Stimulated activated CD4-positive, alpha-beta T cell treated with anti-CD3 and anti-CD28 coated beads, Interleukin-12 subunit alpha, Interleukin-12 subunit beta, amount 100 ng/mL, for 4 hours (primary cell): Measurements from ENCODE around the gene TRIM44.

Experiments
- DNase-seq: peaks from one replicate; pipeline ENCODE4 v3.0.0-alpha.2; 2020

Gene TRIM44, protein sequence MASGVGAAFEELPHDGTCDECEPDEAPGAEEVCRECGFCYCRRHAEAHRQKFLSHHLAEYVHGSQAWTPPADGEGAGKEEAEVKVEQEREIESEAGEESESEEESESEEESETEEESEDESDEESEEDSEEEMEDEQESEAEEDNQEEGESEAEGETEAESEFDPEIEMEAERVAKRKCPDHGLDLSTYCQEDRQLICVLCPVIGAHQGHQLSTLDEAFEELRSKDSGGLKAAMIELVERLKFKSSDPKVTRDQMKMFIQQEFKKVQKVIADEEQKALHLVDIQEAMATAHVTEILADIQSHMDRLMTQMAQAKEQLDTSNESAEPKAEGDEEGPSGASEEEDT

GRCh38 chr11:35662649-35663407 lies at the start of gene TRIM44:
Gene TRIM44, plus strand, starts transcription at chr11:35662775. Its CDS starts 337 bp downstream, at chr11:35663112.
- DNase-seq = peak; percentile 82

DNA sequence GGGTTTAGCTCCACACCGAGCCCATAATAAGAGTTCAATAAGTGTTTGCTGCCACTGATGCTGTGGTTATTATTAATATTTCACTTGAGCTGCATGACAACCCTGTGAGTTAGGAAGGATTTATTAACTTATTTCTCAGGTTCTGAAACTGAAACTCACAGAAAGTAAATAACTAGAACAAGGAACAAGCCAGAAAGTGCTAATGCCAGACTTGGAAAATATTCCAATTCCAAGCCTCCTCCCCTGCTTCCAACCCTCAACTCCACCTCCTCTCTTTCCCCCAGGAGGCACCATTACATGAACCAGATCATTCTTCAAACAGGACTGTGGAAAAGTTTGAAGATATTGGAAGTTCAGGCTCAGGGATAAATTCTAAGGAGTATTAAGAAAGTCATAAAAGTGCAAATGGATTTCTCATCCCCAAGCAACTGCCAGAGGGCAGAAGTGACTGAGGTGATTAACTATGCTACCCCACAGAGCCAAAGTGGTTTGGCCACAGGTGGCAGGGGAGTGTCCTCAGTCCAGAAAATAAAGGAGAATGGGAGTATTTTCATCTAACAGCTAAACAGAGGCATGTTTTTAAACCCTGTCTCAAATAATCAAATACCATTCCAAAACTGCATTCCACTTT lies 47.5 kb upstream of the TRIM44 start:
- DNase-seq = no peak

GRCh38 chr11:35615921-35616900 lies 46.4 kb upstream of the TRIM44 start:
- DNase-seq = no peak

- no peak for DNase-seq
Measured at GRCh38 chr11:35617316-35617686, 45.3 kb upstream of the TRIM44 start.

DNA sequence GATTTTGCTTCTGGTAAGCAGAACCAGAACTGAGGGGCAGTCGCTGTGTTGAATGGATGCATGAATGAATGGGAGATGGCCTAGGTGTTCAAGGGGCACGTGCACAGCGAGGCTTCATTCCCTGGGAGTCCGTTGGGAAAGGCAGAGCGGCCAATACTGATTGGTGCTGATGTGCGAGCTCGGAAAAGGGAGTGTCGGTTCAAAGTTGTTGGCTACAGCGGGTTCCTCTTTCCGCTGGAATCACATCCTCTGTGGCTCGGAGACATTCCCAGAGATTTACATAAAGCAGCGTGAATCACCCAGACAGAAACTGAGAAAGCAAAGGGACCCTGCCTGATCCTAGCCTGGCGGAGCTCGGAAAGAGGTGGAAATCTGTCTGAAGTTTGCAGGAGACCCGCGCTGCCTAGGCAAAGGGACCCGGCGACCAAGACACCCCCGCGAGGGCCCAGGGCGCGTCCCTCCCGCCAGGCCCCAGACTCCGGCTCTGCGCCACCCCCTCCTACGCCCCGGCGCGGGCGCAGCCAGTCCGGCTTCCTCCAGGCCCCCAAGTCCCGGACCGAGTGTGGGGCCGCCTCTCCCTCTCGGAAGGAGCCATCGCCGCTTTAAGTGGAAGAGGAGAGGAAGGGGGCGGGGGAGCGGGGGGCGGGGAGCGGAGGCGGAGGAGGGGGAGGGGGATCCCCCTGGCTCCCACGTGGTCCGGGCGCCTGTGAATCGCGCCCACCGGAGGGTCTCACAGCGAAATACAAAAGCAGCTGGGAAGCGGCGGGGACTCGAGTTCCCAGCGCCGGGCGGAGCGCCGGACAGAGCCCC lies 44.7 kb upstream of the TRIM44 start, which contains the start of gene FJX1:
TSS of gene FJX1 (plus strand) at position 774 of the 810 bp plus-strand sequence. CDS start 177 bp downstream, outside the sequence.
- DNase-seq = peak; percentile 23

- DNase-seq = peak; percentile 31
Measured at GRCh38 chr11:35618497-35619115, 44.0 kb upstream of the TRIM44 start.

- no peak for DNase-seq
Measured at GRCh38 chr11:35619116-35619854, 43.3 kb upstream of the TRIM44 start.

DNA sequence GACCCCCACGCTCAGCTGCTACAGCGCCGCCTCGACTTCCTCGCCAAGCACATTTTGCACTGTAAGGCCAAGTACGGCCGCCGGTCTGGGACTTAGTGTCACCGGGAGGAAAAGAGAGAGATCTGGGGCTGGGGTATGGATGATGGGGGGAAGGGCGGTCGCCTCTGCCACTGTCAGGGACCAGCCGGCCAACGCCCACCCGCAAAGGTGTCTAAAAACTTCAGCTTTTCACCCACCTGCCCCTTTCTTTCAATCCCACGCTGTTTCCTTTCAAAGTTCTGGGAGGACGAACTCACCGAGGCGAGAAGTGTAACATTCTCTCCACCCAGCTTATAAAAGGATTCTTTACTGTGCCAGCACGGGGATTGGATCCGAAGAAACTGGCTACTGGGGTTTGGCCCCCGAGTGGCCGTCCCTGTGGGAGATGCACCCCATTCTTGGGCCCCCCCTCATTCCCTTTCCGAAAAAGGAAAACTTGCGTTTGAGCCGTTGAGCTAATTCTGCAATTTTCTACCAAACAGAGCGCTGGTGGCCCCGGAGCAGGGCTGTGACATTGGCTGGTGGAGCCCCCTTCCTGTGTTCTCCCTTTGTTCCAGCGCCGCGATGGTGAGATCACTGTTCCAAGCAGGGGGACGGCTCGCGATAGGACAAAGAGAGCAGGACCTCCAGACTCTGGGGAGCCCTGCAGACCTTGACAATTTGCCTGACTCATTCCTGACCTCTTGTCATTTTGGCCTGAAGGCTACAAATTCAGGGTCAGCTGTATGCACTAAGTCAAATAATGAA lies 42.5 kb upstream of the TRIM44 start:
- DNase-seq = no peak

DNA sequence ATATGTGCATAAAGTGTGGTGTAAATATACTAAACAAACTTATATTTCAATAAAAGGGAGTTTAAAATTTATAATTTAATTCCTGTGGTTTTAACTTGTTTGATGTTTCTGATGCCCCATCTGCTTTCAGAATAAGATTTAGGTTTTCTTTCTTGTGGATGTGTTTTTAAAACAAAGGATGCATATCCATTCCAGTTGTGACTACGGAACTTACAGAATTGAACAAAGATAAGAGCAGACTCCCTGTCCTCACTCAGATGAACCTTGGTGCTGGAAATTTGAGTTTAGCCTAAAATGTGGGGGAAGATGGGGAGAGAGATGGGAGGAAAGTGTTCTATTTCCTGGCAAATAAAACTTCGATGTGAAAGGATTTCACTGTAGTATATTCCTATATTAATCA lies 41.8 kb upstream of the TRIM44 start:
- no peak for DNase-seq

GRCh38 chr11:35621620-35622019 lies 41.0 kb upstream of the TRIM44 start:
- DNase-seq = no peak

DNA sequence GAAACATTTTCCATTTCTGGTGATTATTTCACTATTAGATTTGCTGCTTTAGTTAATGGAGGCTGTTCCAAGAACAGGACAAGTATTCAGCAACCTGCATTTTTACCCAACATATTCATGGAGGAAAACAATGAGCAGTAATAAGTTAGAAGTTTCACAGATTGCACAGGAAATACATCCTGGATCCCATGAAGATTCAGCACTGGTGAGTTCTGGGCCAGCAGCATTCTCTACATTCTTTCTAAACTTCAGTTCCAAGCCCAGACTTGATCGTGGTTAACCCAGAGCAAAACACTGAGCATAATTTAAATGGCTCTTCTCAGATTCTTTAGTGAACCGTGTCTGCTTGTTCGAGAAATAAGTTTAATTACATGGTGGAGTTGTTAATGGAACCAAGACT lies 40.5 kb upstream of the TRIM44 start:
- no peak for DNase-seq

- no peak for DNase-seq
Measured at GRCh38 chr11:35623621-35624168, 38.9 kb upstream of the TRIM44 start.

DNA sequence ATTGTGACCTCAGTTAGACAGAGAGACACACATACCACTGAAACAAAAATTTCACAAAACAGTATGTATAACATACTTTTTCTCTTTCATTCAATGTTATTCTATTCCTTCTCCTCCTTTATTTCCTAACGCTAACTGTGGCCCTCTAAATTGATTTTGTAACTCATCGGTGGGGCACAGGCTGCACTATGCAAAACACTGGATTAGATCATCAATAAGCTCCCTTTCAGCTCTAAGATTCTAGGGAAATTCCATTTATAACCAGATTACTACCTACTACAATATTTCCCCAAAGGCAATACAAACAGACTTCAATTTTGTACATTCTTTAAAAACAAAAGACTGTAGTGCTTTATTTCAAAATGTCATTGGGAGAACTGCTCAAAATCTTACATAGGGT lies 38.3 kb upstream of the TRIM44 start:
- no peak for DNase-seq

DNA sequence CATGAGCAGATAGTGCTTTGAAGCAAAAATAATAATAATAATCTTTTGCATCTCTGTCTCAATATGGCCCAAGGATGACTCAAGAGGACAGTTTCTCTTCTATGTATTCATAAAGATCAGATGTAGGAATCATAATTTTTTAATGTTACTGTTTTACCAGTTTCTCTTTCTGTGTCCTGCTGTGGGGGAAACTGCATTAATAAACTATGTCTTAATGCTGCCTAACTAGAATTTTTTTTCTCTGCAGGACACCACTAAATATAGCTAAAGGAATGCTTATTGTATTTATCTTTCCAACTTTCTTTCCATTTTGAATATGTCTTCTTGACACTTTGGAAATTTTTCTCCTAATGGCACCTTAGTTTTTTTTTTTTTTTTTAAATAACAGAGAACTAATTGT lies 37.8 kb upstream of the TRIM44 start:
- DNase-seq = no peak

DNA sequence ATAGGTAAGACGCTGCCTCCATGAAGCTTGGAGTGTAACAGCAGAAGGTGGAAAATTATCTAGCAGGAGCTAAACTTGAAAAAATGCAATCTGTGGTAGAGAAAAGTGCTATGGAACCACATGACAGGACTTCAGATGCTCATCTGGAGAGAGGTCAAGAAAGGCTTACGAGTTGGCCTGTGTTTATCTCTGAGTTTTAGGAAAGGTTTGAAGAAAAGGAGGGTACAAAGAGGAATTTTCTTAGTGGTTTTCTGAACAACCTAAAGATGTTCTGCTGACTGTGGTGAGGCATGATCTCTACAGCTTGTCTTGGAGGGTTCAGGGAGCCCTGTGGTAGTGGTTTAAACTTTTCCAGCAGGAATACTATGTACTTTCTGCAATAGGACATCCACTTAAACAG lies 36.1 kb upstream of the TRIM44 start:
- no peak for DNase-seq

DNA sequence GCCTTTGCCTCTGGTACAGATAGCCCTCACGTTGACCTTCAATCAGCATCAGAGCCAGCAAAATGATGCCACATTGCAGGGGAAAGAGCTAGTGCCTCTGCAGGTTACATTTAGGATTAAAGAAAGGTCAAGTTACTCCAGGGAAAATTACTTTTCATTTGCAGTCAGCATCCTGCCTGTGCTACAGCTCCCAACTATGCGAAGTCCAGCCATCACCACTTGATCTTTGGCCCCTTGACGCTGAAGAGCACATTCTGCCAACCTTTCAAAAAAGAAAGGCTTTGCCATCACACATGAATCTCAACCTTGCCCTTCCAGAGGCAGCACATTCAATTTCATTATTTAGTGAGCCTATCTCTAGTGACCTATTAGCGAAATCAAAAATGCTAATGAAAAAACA lies 33.1 kb upstream of the TRIM44 start:
- no peak for DNase-seq

DNA sequence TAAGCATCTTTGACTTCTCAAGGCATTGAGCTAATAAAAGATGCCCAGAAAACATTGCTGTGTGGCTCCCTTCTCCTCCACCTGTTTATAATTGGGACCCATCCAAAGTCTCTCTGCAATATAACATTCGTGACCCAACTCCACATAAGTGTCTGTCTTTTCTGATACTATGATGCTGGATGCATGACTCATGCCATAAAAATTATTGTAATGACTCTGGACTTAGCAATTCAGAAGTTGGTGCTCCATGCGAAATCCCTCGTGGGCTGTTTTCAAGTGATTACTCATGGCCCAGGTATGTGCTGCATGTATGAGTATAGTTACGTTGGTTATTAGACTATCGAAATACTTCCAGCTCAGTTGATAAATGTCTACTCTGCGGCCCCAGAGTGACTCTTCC lies 32.7 kb upstream of the TRIM44 start:
- DNase-seq = no peak

DNA sequence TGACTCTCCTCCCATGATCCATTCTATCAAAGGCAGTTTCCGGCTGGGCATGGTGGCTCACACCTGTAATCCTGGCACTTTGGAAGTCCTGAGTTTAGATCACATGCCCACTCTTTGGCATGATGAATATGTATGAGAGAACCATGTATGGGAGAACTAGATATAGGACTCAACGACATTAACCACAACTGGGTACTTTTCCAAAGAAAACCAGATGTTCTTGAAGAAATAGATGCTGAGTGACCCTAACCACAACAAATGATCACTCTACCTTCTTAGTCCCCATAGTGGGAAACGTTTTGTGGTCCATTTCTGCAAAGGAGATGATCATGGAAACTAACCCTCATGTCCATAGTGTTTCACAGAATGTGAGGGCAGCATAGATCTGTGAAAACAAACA lies 30.7 kb upstream of the TRIM44 start:
- DNase-seq = no peak

DNA sequence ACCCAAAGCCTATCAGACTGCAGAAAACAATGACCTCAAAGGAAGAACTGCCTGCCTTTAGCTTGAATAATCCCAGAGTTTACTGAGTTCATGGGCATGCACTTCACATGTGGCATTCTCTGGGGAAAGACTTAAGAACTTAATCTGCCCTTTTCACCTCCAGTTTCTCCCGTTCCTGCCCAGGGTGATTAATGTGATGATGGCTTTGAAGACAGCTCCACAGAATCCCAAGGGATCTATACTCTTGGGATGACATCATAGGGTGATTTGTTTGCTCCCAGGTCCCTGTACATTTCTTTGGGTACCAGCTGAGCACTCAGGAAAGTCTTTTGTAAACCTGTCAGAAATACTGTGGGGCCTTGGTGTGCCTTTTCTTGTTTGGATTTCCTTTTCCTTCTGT lies 30.3 kb upstream of the TRIM44 start:
- no peak for DNase-seq
